Renal cortex interstitium (tissue), 11 donors: ENCODE data around the gene TIMM29. TPM values are rescaled to one million over a fixed set of nuclear protein-coding genes. Genes with fewer than 3 reads are reported as not detected.
A peak's percentile ranks its signal among the peaks of the same experiment; 100 is the strongest.

Source experiments
- DNase-seq, 11 donors: peaks; one replicate each; pipeline ENCODE4 v3.0.0-alpha.2; 2013; ENCODE audit warnings: low read depth in 9 of 11, low spot score in 4 of 11; ENCODE audit errors: extremely low read depth in 1 of 11
- polyA plus RNA-seq, 3 donors: library from polyadenylated mRNA; unstranded; fragments of 120-200 nt; gene quantifications; one replicate each; pipeline ENCODE4 v1.2.1, GENCODE V29; 2013; ENCODE audit not compliant: insufficient read length in 3 of 3

TIMM29 gene
- polyA plus RNA-seq, 3 donors: 26.9 to 31.0 (median 28.3) TPM

DNA sequence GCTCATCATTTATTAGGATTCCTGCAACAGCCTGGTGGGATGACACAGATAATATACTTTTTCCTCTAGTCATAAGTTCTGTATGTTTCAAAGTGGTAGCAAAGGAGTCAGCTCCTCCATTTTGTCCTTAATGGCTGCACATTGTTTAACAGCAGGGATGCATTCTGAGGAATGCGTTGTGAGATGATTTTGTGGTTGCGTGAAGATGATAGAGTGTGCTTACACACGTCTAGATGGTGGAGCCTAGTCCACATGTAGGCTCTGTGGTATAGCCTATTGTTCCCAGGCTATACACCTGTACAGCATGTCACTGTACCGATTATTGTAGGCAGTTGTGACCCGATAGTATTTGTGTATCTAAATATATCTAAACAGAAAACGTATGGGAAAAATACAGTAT, 36.8 kb downstream of the TIMM29 start:
- no peak for DNase-seq

DNA sequence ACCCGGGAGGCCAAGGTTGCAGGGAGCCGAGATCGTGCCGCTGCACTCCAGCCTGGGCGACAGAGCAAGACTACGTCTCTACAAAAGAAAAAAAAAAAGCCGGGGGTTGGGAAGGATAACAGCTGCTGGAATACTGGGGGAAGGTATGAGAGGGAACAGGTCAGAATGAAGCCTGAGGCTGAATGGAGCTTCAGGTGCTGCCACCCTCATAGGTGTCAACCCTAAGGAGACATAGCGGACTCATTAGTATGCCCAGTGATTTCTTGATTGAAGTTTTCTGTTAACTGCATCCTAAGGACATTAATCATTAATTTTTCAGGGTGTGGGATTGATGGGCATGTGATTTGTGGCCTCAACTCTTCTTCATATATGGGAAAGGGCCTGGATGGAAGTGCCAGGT, 38.2 kb downstream of the TIMM29 start:
- no peak for DNase-seq

GRCh38 chr19:10968527-10969135, 40.0 kb downstream of the TIMM29 start:
- DNase-seq: no peak

GRCh38 chr19:10971107-10971726, 42.6 kb downstream of the TIMM29 start:
- DNase-seq: no peak

DNA sequence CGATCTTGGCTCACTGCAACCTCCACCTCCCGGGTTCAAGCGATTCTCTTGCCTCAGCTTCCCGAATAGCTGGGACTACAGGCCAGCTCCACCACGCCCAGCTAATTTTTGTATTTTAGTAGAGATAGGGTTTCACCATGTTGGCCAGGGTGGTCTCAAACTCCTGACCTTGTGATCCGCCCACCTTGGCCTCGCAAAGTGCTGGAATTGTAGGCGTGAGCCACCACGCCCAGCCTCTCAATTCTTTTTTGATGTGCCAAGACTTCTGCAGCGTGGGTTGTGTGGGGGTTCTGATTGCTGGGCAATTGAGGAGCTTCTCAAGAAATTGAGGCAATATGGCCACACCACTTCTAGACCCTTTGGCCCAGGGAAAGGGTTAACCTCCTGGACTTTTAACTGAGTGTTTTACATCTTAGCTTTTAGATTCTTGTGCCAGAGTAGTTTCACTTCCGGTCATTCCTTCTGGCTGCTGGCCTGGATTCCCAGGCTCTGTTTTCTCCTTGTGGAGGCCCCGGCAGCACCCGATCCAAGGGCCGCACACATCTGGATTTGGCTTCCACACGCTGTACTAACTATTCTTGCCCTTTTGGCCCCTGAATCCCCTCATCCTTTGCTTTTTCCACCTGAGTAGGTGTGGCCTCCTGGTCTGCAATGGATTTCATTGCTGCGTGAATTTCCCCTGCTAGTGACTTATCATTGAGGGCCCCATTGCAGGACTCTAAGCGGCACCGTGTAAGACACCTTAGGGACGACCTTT, 46.9 kb downstream of the TIMM29 start:
- DNase-seq: peak in 3 of 11 donors; percentile 59 to 65 (median 60)

GRCh38 chr19:10976131-10976892, 47.7 kb downstream of the TIMM29 start:
- no peak for DNase-seq

GRCh38 chr19:10977742-10978092, 49.1 kb downstream of the TIMM29 start:
- no peak for DNase-seq

Other genes starting within 250 kb of the TIMM29 start
- 10 to 100 TPM; 46.1 to 80.7 (median 64.8) TPM for gene QTRT1, start 227.4 kb upstream of the TIMM29 start, polyA plus RNA-seq
- gene DNM2, start 210.7 kb upstream of the TIMM29 start, polyA plus RNA-seq: 100 to 1,000 TPM; 117 to 168 (median 128) TPM
- 10 to 100 TPM; 45.5 to 62.2 (median 57.1) TPM for gene TMED1, start 92.6 kb upstream of the TIMM29 start, polyA plus RNA-seq
- gene C19orf38, start 80.4 kb upstream of the TIMM29 start, polyA plus RNA-seq: 1 to 10 TPM; 1.3 to 2.5 (median 2.0) TPM
- 10 to 100 TPM; 40.8 to 56.5 (median 46.2) TPM for gene CARM1, start 57.3 kb upstream of the TIMM29 start, polyA plus RNA-seq
- gene YIPF2, start 172 bp upstream of the TIMM29 start, polyA plus RNA-seq: 10 to 100 TPM; 30.8 to 50.2 (median 45.0) TPM
- gene SMARCA4, start 32.2 kb downstream of the TIMM29 start, polyA plus RNA-seq: 100 to 1,000 TPM; 163 to 177 (median 165) TPM
- gene LDLR, start 160.7 kb downstream of the TIMM29 start, polyA plus RNA-seq: 10 to 100 TPM; 23.2 to 28.9 (median 25.1) TPM
- gene SPC24, start 227.0 kb downstream of the TIMM29 start, polyA plus RNA-seq: 10 to 100 TPM; 18.4 to 21.8 (median 19.7) TPM